HepG2 (cell line): Measurements from ENCODE around the gene MYRIP. TPM values are rescaled to one million over a fixed set of nuclear protein-coding genes. Genes with fewer than 3 reads are reported as not detected.

ENCODE experiments used
- CBX5 ChIP-seq: sonication (generic); formaldehyde crosslinking; IDR thresholded peaks from 2 replicates; pipeline ENCODE4 v1.4.0; 2020; ENCODE audit warnings: missing genetic modification reagents, borderline replicate concordance
- ETV6 ChIP-seq: sonication (generic); formaldehyde crosslinking; conservative IDR thresholded peaks from 2 replicates; pipeline ENCODE4 v1.4.0; 2020; ENCODE audit warnings: missing genetic modification reagents
- ISX ChIP-seq: sonication (generic); formaldehyde crosslinking; conservative IDR thresholded peaks from 2 replicates; pipeline ENCODE4 v1.5.0; 2020; ENCODE audit warnings: missing genetic modification reagents
- LCORL ChIP-seq, 2 experiments: fragments of 450-650 bp in 1 of 2; sonication (generic) in 1 of 2; formaldehyde crosslinking in 1 of 2; IDR thresholded peaks; 2 replicates each; pipeline versions ENCODE4 v1.5.0 to v1.6.1; 2017 to 2020; ENCODE audit warnings: antibody characterized with exemption in 1 of 2, missing genetic modification reagents in 1 of 2
- LRRFIP1 ChIP-seq: sonication (generic); formaldehyde crosslinking; conservative IDR thresholded peaks from 2 replicates; pipeline ENCODE4 v1.4.0; 2020; ENCODE audit warnings: missing genetic modification reagents
- MXD4 ChIP-seq: IDR thresholded peaks from 2 replicates; pipeline ENCODE4 v1.6.1; 2016; ENCODE audit warnings: mild to moderate bottlenecking, missing biosample characterization, missing genetic modification reagents
- PTBP1 ChIP-seq: fragments of 200-400 bp; formaldehyde crosslinking; IDR thresholded peaks from 2 replicates; pipeline ENCODE4 v1.6.1; 2018; ENCODE audit warnings: low read length, low read depth; ENCODE audit not compliant: poor library complexity, severe bottlenecking
- RXRB ChIP-seq: IDR thresholded peaks from 2 replicates; pipeline ENCODE4 v1.6.1; 2016; ENCODE audit warnings: borderline replicate concordance, missing genetic modification reagents, missing compliant biosample characterization
- SRY ChIP-seq: sonication (generic); formaldehyde crosslinking; IDR thresholded peaks from 2 replicates; pipeline ENCODE4 v1.8.0; 2022; ENCODE audit warnings: mild to moderate bottlenecking, missing genetic modification reagents
- ZKSCAN1 ChIP-seq: fragments of 150-350 bp; IDR thresholded peaks from 2 replicates; pipeline ENCODE4 v1.6.1; 2014; ENCODE audit warnings: low read length
- ZNF3 ChIP-seq: IDR thresholded peaks from 2 replicates; pipeline ENCODE4 v1.7.0; 2017; ENCODE audit warnings: inconsistent platforms
- ZNF556 ChIP-seq: sonication (generic); formaldehyde crosslinking; IDR thresholded peaks from 2 replicates; pipeline ENCODE4 v1.4.0; 2020; ENCODE audit warnings: mild to moderate bottlenecking, missing genetic modification reagents, borderline replicate concordance
- ZNF737 ChIP-seq: sonication (generic); formaldehyde crosslinking; IDR thresholded peaks from 2 replicates; pipeline ENCODE4 v1.5.0; 2020; ENCODE audit warnings: missing genetic modification reagents, mild to moderate bottlenecking, borderline replicate concordance
- polyA plus RNA-seq, 8 experiments: library from polyadenylated mRNA; depleted of rRNA in 3 of 8; stranded (reverse) in 7 of 8; unstranded in 1 of 8; fragments of >200 nt; fragmentation: Illumina TruSeq in 4 of 8; extraction: Trizol in 4 of 8; gene quantifications; 2 replicates each; pipeline versions ENCODE4 v1.2.1 to v1.2.3, GENCODE V29; 2011 to 2016; ENCODE audit warnings: low read depth in 4 of 8, missing spikeins in 1 of 8, mixed read lengths in 1 of 8; ENCODE audit not compliant: insufficient read depth in 1 of 8
- total RNA-seq, 5 experiments: library from RNA; depleted of rRNA; stranded (reverse); fragments of >200 nt; fragmentation: Illumina TruSeq; extraction: Trizol; gene quantifications; 2 replicates each; pipeline ENCODE4 v1.2.3, GENCODE V29; 2016; ENCODE audit warnings: low read depth in 1 of 5
- TF ChIP-seq, protein P1 (sequence below): sonication (generic); formaldehyde crosslinking; IDR thresholded peaks from 2 replicates; pipeline ENCODE4 v1.5.0; 2020; ENCODE audit warnings: mild to moderate bottlenecking, missing genetic modification reagents
- TF ChIP-seq, protein P2 (sequence below): sonication (generic); formaldehyde crosslinking; IDR thresholded peaks from 2 replicates; pipeline ENCODE4 v1.8.0; 2022; ENCODE audit warnings: missing genetic modification reagents, mild to moderate bottlenecking, moderate library complexity, borderline replicate concordance

Gene MYRIP
- total and polyA plus RNA-seq, 2 of the 13 experiments (the other 11 are each of a cell fraction or from before 2014, with no cell fraction given), result 0.64 to 0.84 TPM

- TF ChIP-seq LRRFIP1 (CRISPR knock-in tag), result no peak
- no peak for TF ChIP-seq RXRB (CRISPR knock-in tag)
- no peak for TF ChIP-seq ZNF3 (CRISPR knock-in tag)
- no peak for TF ChIP-seq CBX5
- TF ChIP-seq ETV6 (CRISPR knock-in tag), result no peak
- TF ChIP-seq ZNF737 (CRISPR knock-in tag), result no peak
- TF ChIP-seq LCORL (IDR thresholded peaks at IDR 0.05), result no peak
- no peak for TF ChIP-seq LCORL (CRISPR knock-in tag; IDR thresholded peaks at IDR 0.05)
- no peak for TF ChIP-seq ZNF556 (CRISPR knock-in tag)
- TF ChIP-seq MXD4 (CRISPR knock-in tag), result no peak
- TF ChIP-seq SRY, result no peak
- no peak for TF ChIP-seq PTBP1
- TF ChIP-seq ZKSCAN1, result no peak
- TF ChIP-seq, protein P1, sequence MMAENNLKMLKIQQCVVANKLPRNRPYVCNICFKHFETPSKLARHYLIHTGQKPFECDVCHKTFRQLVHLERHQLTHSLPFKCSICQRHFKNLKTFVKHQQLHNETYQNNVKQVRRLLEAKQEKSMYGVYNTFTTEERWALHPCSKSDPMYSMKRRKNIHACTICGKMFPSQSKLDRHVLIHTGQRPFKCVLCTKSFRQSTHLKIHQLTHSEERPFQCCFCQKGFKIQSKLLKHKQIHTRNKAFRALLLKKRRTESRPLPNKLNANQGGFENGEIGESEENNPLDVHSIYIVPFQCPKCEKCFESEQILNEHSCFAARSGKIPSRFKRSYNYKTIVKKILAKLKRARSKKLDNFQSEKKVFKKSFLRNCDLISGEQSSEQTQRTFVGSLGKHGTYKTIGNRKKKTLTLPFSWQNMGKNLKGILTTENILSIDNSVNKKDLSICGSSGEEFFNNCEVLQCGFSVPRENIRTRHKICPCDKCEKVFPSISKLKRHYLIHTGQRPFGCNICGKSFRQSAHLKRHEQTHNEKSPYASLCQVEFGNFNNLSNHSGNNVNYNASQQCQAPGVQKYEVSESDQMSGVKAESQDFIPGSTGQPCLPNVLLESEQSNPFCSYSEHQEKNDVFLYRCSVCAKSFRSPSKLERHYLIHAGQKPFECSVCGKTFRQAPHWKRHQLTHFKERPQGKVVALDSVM (CRISPR knock-in tag), result no peak
- no peak for TF ChIP-seq ISX (CRISPR knock-in tag)
- TF ChIP-seq, protein P2, sequence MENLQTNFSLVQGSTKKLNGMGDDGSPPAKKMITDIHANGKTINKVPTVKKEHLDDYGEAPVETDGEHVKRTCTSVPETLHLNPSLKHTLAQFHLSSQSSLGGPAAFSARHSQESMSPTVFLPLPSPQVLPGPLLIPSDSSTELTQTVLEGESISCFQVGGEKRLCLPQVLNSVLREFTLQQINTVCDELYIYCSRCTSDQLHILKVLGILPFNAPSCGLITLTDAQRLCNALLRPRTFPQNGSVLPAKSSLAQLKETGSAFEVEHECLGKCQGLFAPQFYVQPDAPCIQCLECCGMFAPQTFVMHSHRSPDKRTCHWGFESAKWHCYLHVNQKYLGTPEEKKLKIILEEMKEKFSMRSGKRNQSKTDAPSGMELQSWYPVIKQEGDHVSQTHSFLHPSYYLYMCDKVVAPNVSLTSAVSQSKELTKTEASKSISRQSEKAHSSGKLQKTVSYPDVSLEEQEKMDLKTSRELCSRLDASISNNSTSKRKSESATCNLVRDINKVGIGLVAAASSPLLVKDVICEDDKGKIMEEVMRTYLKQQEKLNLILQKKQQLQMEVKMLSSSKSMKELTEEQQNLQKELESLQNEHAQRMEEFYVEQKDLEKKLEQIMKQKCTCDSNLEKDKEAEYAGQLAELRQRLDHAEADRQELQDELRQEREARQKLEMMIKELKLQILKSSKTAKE (CRISPR knock-in tag), result no peak
These were observed 339.4 kb downstream of the MYRIP start (continued) for GRCh38 chr3:40148827-40149226.
